Tracheal epithelial cell (primary cell): ENCODE results near the gene VDAC2. TPM values are rescaled to one million over a fixed set of nuclear protein-coding genes. Genes with fewer than 3 reads are reported as not detected.

ENCODE experiments used
- total RNA-seq: library from RNA; depleted of rRNA; stranded (reverse); fragments of >200 nt; gene quantifications from 2 replicates; pipeline ENCODE4 v1.2.1, GENCODE V29; 2014

The VDAC2 gene
- total RNA-seq = 279 and 289 TPM in 2 replicates

DNA sequence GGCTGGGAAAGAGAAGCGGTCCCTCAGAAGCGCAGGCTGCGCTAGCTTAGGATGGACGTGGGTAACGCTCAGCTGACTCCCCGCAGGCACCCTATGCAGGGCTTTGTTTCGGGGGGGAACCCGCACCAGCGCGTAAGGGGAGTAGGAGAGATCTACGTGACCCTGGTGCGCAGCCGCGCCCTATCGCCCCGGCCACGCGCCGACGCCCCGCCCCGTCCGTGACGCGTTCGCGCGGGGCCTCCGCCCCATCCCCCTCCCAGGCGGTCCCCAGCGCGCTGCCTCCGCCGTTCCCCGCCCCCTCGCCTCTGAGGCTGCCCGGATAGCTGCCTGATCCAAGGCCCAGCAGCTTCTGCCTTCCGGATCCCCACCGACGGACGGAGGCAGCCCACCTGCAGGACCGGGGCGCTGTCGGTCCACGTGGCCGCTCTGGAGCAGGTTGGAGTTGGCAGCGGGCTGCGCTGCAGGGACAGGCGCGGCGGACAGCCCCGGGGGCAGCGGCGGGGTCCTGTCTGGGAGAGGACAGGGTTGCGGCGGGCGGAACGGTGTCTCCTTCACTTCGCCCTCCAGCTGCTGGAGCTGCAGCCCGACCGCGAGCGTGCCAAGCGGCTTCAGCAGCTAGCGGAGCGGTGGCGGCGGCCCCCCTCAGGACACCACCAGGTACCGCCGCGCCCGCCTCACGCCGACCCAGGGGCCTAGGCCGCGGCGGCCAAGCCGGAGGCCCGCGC lies at the start of gene VDAC2:
Gene VDAC2 (plus strand): TSS at position 515 of the 725 bp plus-strand sequence. CDS start 363 bp downstream, outside the sequence.

GRCh38 chr10:75235375-75236177 lies 25.0 kb downstream of the VDAC2 start, which contains the start of gene COMTD1:
TSS of gene COMTD1 (minus strand) at chr10:75235957. CDS start at chr10:75235928, 29 bp downstream.

Other genes starting within 250 kb of the VDAC2 start
- gene SAMD8, start 99.1 kb upstream of the VDAC2 start, total RNA-seq = 30.4 and 33.7 TPM in 2 replicates
- gene COMTD1, start 25.2 kb downstream of the VDAC2 start, total RNA-seq = 27.1 and 42.2 TPM in 2 replicates
- gene ZNF503, start 191.0 kb downstream of the VDAC2 start, total RNA-seq = 4.8 and 6.0 TPM in 2 replicates
- gene LRMDA, start 220.8 kb downstream of the VDAC2 start, total RNA-seq = 3.0 and 3.1 TPM in 2 replicates